ENCODE measurements around the gene AGBL5. TPM values are rescaled to one million over a fixed set of nuclear protein-coding genes. Genes with fewer than 3 reads are reported as not detected.

The AGBL5 gene
- 68.3 and 84.7 TPM in 2 replicates for total RNA-seq (ENCODE audit: low replicate concordance)

GRCh38 chr2:27050996-27051901, at the start of gene AGBL5:
AGBL5 (plus strand) TSS chr2:27051668; CDS start chr2:27052959, 1,291 bp downstream.
- H3K4me2 ChIP-seq: peak within 1 kb of the TSS; percentile 88
- H3F3A ChIP-seq (ENCODE audit: low read depth): peaks cover 34% of the 10 kb centered on the region
- H3K36me3 Mint-ChIP-seq: peaks cover 31% of the 10 kb centered on the region
- no peaks in the 10 kb centered on the region for H4K20me1 ChIP-seq (ENCODE audit: low read depth)
- TF ChIP-seq EZH2 (IDR thresholded peaks at IDR 0.05) (no peak), EZH2phosphoT487 (IDR thresholded peaks at IDR 0.05) (no peak), CTCF (IDR thresholded peaks at IDR 0.05) (no peak)
- H3K79me2 ChIP-seq (ENCODE audit: low read depth): peaks cover 3% of the 10 kb centered on the region
- peaks cover 32% of the 10 kb centered on the region for H3K4me1 Mint-ChIP-seq
- H3K27ac Mint-ChIP-seq: peak within 1 kb of the TSS; percentile 100
- peak within 1 kb of the TSS; percentile 98 for H3K4me3 Mint-ChIP-seq
- peak within 1 kb of the TSS; percentile 92 for H2AFZ ChIP-seq (replicated peaks)
- peak within 1 kb of the TSS; percentile 75 for H3K4me3 ChIP-seq
- H3K9me3 ChIP-seq (ENCODE audit: low read depth): no peaks in the 10 kb centered on the region
- no peaks in the 10 kb centered on the region for H3K27me3 ChIP-seq
- peak within 1 kb of the TSS; percentile 63 for H3K9ac ChIP-seq
- peaks cover 5% of the 10 kb centered on the region for H3K4me1 ChIP-seq
- H3K27me3 Mint-ChIP-seq (ENCODE audit: insufficient read depth, low read depth): peaks cover 22% of the 10 kb centered on the region
- peaks cover 19% of the 10 kb centered on the region for H3K9me3 Mint-ChIP-seq
- peak; percentile 93 for DNase-seq (ENCODE audit: low spot score)
- no peaks in the 10 kb centered on the region for H3K36me3 ChIP-seq
- H3K27ac ChIP-seq: peak within 1 kb of the TSS; percentile 72

GRCh38 chr2:27001950-27002349, 49.5 kb upstream of the AGBL5 start:
- H3K36me3 Mint-ChIP-seq: no peaks in the 10 kb centered on the region
- TF ChIP-seq CTCF (IDR thresholded peaks at IDR 0.05) (no peak), EZH2phosphoT487 (IDR thresholded peaks at IDR 0.05) (no peak), EZH2 (IDR thresholded peaks at IDR 0.05) (no peak)
- Histone ChIP-seq H3K36me3 (no peaks in the 10 kb centered on the region), H3K27ac (no peak overlapping the region), H2AFZ (replicated peaks) (no peak overlapping the region), H3K79me2 (ENCODE audit: low read depth) (no peaks in the 10 kb centered on the region), H3F3A (ENCODE audit: low read depth) (no peaks in the 10 kb centered on the region), H3K9ac (no peak overlapping the region), H3K4me2 (no peak overlapping the region), H3K4me1 (peaks cover 12% of the 10 kb centered on the region), H3K4me3 (no peak overlapping the region), H3K9me3 (ENCODE audit: low read depth) (no peaks in the 10 kb centered on the region), H4K20me1 (ENCODE audit: low read depth) (peaks cover 27% of the 10 kb centered on the region), H3K27me3 (no peaks in the 10 kb centered on the region)
- no peak overlapping the region for H3K27ac Mint-ChIP-seq
- H3K4me3 Mint-ChIP-seq: no peak overlapping the region
- no peaks in the 10 kb centered on the region for H3K9me3 Mint-ChIP-seq
- peaks cover 2% of the 10 kb centered on the region for H3K27me3 Mint-ChIP-seq (ENCODE audit: insufficient read depth, low read depth)
- H3K4me1 Mint-ChIP-seq: peaks cover 10% of the 10 kb centered on the region
- DNase-seq (ENCODE audit: low spot score): no peak

GRCh38 chr2:27003007-27003406, 48.5 kb upstream of the AGBL5 start:
- H3K4me3 Mint-ChIP-seq: no peak overlapping the region
- no peak overlapping the region for H3K27ac ChIP-seq
- H3K27me3 ChIP-seq: no peaks in the 10 kb centered on the region
- no peaks in the 10 kb centered on the region for H3K36me3 Mint-ChIP-seq
- H3K4me3 ChIP-seq: no peak overlapping the region
- no peak overlapping the region for H3K4me2 ChIP-seq
- no peaks in the 10 kb centered on the region for H3K36me3 ChIP-seq
- no peaks in the 10 kb centered on the region for H3K9me3 ChIP-seq (ENCODE audit: low read depth)
- peaks cover 17% of the 10 kb centered on the region for H4K20me1 ChIP-seq (ENCODE audit: low read depth)
- peaks cover 2% of the 10 kb centered on the region for H3K4me1 Mint-ChIP-seq
- H3K79me2 ChIP-seq (ENCODE audit: low read depth): no peaks in the 10 kb centered on the region
- no peak overlapping the region for H3K27ac Mint-ChIP-seq
- H3K27me3 Mint-ChIP-seq (ENCODE audit: insufficient read depth, low read depth): peaks cover 2% of the 10 kb centered on the region
- TF ChIP-seq EZH2phosphoT487 (IDR thresholded peaks at IDR 0.05): no peak
- no peak for TF ChIP-seq CTCF (IDR thresholded peaks at IDR 0.05)
- TF ChIP-seq EZH2 (IDR thresholded peaks at IDR 0.05): no peak
- no peak overlapping the region for H2AFZ ChIP-seq (replicated peaks)
- H3F3A ChIP-seq (ENCODE audit: low read depth): no peaks in the 10 kb centered on the region
- H3K9me3 Mint-ChIP-seq: no peaks in the 10 kb centered on the region
- no peak for DNase-seq (ENCODE audit: low spot score)
- H3K9ac ChIP-seq: no peak overlapping the region
- H3K4me1 ChIP-seq: peaks cover 6% of the 10 kb centered on the region

Data from neural progenitor cell (in vitro differentiated cells).